NAMALWA (cell line): ENCODE results near the gene EEF2K.
"Not testable (repeated sequence)": the region's sequence is repeated elsewhere in the genome, so short reads cannot be mapped to it uniquely, and the experiment has no call there.

Experiments
- DNase-seq: peaks from one replicate; pipeline ENCODE4 v3.0.0-alpha.2; 2015; ENCODE audit warnings: low spot score

Gene EEF2K

GRCh38 chr16:22213236-22213635, 7.2 kb downstream of the EEF2K start:
- no peak for DNase-seq

- DNase-seq, result no peak
These were observed 7.7 kb downstream of the EEF2K start for GRCh38 chr16:22213801-22214200.

GRCh38 chr16:22214402-22214801, 8.3 kb downstream of the EEF2K start:
- DNase-seq, result no peak

DNA sequence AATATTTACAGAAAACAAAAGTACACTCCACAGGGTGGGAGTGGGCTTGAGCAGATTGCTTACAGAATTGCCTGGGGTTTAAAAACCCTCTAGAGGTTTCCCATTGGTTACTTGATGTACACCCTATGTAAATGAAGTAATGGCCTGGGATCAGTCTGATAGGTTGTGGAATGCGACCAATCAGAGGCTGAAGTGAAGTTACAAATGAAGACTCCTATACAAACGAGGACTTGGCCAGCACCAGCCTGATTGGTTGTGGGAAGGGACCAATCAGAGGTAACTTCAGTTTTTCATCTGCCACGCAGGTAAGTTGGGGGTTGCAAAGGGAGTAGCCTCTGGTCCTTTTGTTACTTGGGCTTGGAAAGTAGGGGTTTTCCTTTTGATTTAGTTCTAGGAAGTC, 8.8 kb downstream of the EEF2K start:
- DNase-seq, result peak; percentile 26

DNA sequence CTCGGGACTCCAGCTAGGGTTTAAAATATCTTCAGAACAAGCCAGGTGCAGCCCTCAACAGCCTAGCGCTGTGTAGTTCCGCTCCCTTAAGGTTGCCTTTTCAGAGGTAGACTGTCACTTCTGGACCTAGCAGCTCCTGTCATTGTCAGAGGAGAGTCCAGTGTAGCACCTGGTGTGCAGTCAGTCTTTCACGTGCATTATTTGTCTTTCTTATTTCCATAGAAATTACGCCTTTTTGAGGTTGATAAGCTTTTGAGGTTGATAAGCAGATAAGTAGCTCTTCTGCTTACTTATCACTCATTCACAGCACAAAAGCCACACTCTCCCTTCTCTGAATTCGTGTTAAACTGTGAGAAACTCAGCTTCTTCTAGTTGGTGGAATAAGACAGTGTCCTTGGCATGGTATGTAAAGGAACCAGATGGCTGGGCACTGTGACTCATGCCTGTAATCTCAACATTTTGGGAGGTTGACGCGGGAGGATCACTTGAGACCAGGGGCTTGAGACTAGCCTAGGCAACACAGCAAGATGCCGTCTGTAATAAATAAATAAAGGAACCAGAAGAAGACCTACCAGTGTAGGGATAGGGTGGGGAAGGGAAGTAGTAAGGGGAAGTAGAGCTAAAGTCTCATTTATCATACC, 10.2 kb downstream of the EEF2K start:
- no peak for DNase-seq

GRCh38 chr16:22216832-22217225, 10.8 kb downstream of the EEF2K start:
- not testable (repeated sequence) for DNase-seq

DNA sequence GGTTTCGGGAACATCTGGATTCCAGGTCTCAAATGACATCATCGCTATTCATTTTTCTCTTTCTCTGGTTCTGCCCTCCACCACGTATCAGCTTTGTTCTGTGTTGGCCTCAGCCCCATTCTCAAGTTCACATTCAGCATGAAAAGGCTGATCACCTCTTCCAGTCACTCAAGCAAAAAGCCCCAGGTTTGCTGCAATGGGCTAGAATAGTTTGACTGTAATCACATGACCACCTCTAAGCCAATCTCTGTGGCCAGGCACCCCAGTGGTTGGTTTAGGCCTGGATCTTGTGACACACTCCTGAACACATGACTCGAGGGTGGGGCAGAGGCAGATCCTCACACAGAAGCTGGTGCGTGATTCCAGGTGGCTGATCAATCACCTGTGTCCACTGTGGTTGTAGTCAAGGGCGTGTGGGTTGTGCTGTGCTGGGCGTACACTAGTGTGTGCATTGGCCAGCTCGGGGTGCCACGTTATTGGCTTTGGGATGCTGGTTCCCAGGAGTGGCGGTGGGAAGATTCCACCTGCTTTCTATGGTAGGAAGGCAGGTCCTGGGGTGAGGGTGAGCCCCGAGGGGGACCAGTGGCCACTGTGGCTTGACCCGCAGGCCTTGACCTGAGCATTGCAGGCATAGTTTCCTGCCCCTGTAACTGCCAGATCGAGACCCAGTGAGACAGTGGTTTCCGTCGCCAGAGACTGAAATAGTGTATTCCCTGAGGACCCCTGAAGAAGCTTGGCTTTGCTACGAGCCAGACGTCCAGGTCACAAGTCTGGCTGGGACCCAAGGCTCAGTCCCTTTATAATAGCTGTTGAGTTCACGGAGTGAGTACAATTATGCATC, 12.0 kb downstream of the EEF2K start:
- peak; percentile 54 for DNase-seq

DNA sequence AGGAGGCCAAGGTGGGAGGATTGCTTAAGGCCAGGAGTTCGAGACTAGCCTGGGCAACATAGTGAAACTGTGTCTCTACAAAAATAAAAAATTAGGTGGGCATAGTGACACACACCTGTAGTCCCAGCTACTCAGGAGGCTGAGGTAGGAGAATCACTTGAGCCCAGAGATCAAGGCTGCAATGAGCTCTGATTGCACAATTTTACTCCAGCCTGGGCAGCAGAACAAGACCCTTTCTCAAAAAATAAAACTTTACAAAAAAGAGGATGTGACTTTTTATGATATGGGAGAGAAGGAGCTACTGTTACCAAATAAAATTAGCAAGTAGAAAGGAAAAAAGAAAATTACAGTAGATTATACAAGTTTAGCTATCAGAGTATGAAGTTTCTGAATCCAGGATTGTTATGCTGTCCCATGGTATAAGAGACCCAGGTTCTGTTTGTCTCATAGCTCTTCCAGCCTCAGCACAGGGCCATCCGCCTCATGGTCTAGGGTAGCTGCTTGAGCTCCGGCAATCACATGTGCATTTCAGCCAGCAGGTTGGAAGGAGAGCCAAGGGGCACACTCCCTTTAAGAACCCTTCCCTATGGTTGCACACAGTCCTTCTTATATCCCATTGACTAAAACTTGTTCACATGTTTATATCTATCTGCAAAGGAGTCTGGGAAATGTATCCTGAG, 13.5 kb downstream of the EEF2K start:
- no peak for DNase-seq

- DNase-seq, result no peak
These were observed 14.0 kb downstream of the EEF2K start for GRCh38 chr16:22220069-22220440.

DNA sequence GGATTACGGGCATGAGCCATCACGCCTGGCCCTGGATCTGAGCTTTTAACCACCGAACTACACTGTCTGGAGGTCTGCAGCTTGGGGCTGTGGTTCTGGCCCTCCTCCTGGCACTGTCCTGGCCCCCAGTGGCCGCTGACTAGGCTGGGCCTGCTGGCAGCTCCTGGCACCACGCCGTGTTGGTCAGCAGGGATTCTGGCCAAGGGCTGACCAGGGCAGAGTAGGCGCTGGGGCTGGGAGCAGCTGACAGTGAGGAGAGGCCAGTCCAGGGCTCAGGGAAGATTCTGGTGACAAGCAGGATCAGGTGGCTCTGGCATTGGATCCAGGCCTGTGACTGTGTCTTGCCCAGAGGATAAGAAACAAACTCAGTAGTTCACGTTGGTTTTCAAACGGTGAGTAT, 14.6 kb downstream of the EEF2K start:
- DNase-seq, result no peak

DNA sequence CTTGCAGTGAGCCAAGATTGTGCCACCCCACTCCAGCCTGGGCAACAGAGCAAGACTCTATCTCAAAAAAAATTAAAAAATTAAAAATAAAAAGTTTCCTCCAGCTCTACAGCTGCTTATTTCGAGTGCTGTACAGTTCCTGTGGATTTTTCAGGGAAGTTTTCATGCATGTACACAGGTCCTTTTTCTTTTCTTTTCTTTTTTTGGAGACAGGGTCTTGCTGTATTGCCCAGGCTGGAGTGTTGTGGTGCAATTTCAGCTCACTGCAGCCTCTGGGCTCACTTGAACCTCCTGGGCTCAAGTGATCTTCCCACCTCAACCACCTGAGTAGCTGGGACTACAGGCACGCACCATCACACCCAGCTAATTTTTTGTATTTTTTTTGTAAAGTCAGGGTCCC, 15.9 kb downstream of the EEF2K start:
- DNase-seq, result no peak

GRCh38 chr16:22222998-22223397, 16.9 kb downstream of the EEF2K start:
- DNase-seq, result no peak

GRCh38 chr16:22225060-22225459, 19.0 kb downstream of the EEF2K start:
- no peak for DNase-seq

GRCh38 chr16:22229889-22230288, 23.8 kb downstream of the EEF2K start:
- no peak for DNase-seq

- DNase-seq, result no peak
These were observed 26.4 kb downstream of the EEF2K start for GRCh38 chr16:22232277-22233036.

DNA sequence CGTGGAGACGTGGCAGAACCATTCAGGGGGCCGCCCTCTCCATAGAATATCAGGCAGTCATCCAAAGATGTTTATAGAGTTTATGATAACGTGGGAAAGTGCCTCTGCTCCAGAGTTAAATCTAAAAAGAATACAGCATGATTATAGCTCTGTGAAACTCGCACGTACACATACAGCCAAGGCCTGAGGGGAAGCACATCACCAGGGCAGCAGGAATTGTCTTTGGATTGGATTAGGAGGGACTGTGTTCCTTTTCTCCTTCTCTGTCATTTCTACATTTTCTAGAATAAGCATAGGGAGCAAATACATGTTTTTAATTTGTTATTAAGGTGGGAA, 26.9 kb downstream of the EEF2K start:
- DNase-seq, result no peak

DNA sequence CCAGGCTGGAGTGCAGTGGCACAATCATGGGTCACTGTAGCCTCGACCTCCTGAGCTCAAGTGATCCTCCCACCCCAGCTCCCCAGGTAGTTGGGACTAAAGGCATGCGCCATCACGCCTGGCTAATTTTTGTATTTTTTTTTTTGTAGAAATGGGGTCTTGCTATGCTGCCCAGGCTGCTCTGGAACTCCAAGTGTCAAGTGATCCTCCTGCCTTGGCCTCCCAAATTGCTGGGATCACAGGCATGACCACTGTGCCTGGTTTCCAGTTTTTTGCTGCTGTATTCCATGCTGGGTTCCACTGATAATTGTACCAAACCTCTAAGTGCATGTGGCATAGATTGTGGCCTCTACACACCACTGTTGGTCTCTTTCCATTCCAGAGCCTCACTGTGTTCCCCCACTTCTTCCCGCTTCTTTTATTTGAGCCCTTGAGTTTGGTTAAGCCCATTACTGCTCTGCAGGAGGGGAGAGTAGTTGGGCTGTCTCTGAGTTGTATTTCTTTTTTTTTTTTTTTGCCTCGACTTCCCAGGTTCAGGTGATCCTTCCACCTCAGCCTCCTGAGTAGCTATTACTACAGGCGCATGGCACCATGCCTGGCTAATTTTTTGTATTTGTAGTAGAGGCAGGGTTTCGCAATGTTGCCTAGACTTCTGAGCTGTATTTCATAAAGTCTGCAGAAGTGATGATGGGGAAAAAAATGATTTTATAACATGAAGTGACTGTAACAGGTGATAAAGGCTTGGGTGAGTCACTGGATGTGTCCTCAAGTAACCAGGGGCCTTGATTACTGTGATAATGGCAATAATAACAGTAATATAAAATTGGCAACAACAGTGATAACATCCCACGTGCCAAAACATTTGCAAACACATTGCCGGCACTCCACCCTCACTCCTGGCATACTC, 30.0 kb downstream of the EEF2K start:
- DNase-seq, result no peak

GRCh38 chr16:22239131-22239805, 33.2 kb downstream of the EEF2K start:
- DNase-seq, result no peak

DNA sequence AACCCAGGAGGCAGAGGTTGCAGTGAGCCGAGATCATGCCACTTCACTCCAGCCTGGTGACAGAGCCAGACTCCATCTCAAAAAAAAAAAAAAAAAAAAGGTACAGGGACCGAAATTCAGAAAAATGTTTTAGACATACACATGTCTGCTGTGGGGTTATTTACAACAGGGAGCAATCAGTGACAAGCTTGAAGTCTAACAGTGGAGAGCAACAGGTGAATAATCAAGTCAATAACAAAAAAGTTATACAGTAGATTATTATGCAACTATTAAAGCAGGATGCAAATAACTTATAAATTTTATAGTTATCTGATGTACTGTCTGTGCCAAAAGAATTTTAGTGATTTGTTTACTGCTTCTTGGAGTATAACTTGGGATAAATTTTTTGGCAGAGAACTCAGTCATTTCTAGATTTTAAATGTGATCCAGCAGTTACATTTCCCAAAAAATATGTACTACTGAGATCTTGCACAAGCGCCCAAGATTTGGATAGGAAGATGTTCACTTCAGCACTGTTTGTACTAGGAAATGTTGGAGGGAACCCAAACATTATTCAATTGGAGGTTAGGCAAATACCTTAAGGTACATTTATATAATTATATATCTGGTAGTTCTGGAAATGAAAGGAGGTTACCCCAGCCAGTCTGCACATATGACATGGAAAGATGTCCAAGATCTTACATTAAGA, 34.1 kb downstream of the EEF2K start:
- no peak for DNase-seq

DNA sequence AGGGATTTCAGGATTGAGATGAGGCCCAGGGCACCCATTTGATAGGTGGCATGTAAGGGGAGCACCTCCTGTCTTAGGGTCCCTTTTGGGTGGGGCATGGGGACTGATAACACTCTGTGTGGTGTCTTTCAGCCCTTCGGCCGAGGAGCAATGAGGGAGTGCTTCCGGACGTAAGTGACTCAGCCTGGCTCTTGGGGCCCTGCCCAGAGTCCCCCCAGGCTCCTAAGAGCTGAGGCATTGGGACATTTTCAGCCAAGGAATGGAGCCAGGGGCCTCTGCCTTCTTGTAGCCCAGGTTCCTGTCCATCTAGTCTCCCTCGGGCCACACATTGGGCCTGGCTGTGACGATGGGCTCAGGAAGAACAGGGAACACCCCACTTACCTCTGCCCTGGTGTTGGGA, 44.4 kb downstream of the EEF2K start:
- no peak for DNase-seq
